Smooth muscle cell (in vitro differentiated cells): Measurements from ENCODE around the gene HGS. TPM values are rescaled to one million over a fixed set of nuclear protein-coding genes. Genes with fewer than 3 reads are reported as not detected.
A peak's percentile ranks its signal among the peaks of the same experiment; 100 is the strongest.

Source experiments
- DNase-seq: peaks from one replicate; lab custom pipeline; 2025; ENCODE audit not compliant: unreplicated experiment; lab: John Stamatoyannopoulos, UW
- H2AFZ ChIP-seq: fragments of 200-600 bp; sonication (generic); 2 replicates; pipeline ENCODE4 v1.6.0; 2016; ENCODE audit warnings: antibody characterized with exemption, low read depth, mild to moderate bottlenecking
- H3F3A ChIP-seq: fragments of 200-600 bp; sonication (generic); 2 replicates; pipeline ENCODE4 v1.6.0; 2017; ENCODE audit warnings: antibody characterized with exemption, low read depth
- H3K27ac ChIP-seq: fragments of 200-600 bp; sonication (generic); 2 replicates; pipeline ENCODE4 v1.5.1; 2016; ENCODE audit warnings: low read depth, mild to moderate bottlenecking
- H3K27me3 ChIP-seq: fragments of 200-600 bp; sonication (generic); 2 replicates; pipeline ENCODE4 v1.6.1; 2016; ENCODE audit warnings: low read depth, mild to moderate bottlenecking
- H3K36me3 ChIP-seq: fragments of 200-600 bp; sonication (generic); 2 replicates; pipeline ENCODE4 v1.5.1; 2016; ENCODE audit warnings: low read depth
- H3K4me1 ChIP-seq: fragments of 200-600 bp; sonication (generic); 2 replicates; pipeline ENCODE4 v1.5.1; 2016; ENCODE audit warnings: low read depth
- H3K4me2 ChIP-seq: fragments of 200-600 bp; sonication (generic); 2 replicates; pipeline ENCODE4 v1.6.0; 2016; ENCODE audit warnings: mild to moderate bottlenecking
- H3K4me3 ChIP-seq: fragments of 200-600 bp; sonication (generic); 2 replicates; pipeline ENCODE4 v1.5.1; 2016; ENCODE audit warnings: mild to moderate bottlenecking
- H3K79me2 ChIP-seq: fragments of 200-600 bp; sonication (generic); 2 replicates; pipeline ENCODE4 v1.6.0; 2016; ENCODE audit warnings: low read depth, mild to moderate bottlenecking
- H3K9ac ChIP-seq: fragments of 200-600 bp; sonication (generic); 2 replicates; pipeline ENCODE4 v1.6.0; 2016; ENCODE audit warnings: low read depth
- H3K9me3 ChIP-seq: fragments of 200-600 bp; sonication (generic); replicated peaks from 2 replicates; pipeline ENCODE4 v1.5.1; 2016; ENCODE audit warnings: low read depth
- H4K20me1 ChIP-seq: fragments of 200-600 bp; sonication (generic); 2 replicates; pipeline ENCODE4 v1.6.0; 2016; ENCODE audit warnings: low read depth
- CTCF ChIP-seq: fragments of 200-600 bp; sonication (generic); IDR thresholded peaks from 2 replicates; pipeline ENCODE4 v1.5.1; 2017; ENCODE audit warnings: borderline replicate concordance, mild to moderate bottlenecking, antibody characterized with exemption; ENCODE audit not compliant: insufficient read depth, poor library complexity, severe bottlenecking
- WGBS: methylation state at CpG from one replicate; pipeline ENCODE4 v1.1.7; 2016; ENCODE audit warnings: low lambda C conversion rate; 5-methylcytosine and 5-hydroxymethylcytosine counted together
- polyA plus RNA-seq: library from polyadenylated mRNA; unstranded; fragments of >200 nt; fragmentation: Nextera tagmentation; extraction: Ambion mirVana; gene quantifications from 2 replicates; pipeline ENCODE4 v1.2.1, GENCODE V29; 2016
- total RNA-seq: library from RNA; depleted of rRNA; stranded (reverse); fragments of >200 nt; gene quantifications from 2 replicates; pipeline ENCODE4 v1.2.3, GENCODE V29; 2014

The HGS gene
- total and polyA plus RNA-seq, 2 experiments from 2014 or later: 64.9 to 164 TPM

DNA sequence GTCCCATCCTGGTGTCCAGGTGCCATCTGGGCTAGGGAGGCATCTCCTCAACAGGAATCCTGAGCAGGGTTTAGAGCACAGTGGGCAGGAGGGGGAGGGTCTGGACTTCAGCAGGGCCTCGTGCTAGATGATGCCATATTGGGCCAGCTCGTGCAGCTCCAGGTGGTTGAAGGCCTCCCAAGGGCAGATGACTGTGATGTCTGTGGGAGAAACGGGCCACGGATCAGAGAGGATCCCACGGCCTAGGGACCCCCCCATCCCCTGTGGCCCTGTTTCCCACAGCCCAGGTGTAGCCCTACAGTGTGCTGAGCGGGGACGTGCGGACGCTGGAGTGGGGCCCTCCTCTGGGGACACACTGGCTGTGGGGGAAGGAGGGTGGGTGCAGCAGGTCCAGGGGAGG is 32.9 kb upstream of the HGS start:
- TF ChIP-seq CTCF: no peak
- Histone ChIP-seq H3K36me3 (no peaks in the 10 kb centered on the region), H3K9ac (no peak overlapping the region), H3K9me3 (no peaks in the 10 kb centered on the region), H4K20me1 (no peaks in the 10 kb centered on the region), H3K27me3 (peaks cover 20% of the 10 kb centered on the region), H3K4me3 (no peak overlapping the region), H2AFZ (no peak overlapping the region), H3F3A (no peaks in the 10 kb centered on the region), H3K79me2 (no peaks in the 10 kb centered on the region), H3K4me2 (no peak overlapping the region), H3K27ac (no peak overlapping the region), H3K4me1 (peaks cover 3% of the 10 kb centered on the region)
- DNase-seq: no peak
- WGBS: 94% methylated on average over 9 of the region's 9 CpGs

DNA sequence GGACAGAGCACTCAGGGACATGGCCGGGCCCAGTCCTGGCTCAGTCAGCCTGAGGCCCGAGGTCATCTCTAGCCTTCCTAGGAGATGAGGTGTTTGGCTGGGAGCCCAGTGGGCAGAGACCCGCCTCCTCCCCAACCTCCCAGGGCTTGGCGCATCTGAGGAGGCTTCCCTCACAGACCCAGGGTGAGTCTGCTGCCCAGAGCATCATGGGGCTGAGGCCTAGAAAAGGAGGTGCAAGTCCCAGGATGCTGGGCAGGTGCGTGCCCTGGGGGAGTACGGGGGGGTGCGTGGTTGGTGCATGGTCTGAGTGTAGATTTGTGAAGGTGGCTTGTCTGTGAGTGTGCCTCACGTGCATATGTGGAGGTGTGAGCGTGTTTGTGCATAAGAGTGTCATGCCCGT is 32.1 kb upstream of the HGS start:
- H4K20me1 ChIP-seq: no peaks in the 10 kb centered on the region
- H3K27me3 ChIP-seq: peaks cover 20% of the 10 kb centered on the region
- H3K79me2 ChIP-seq: no peaks in the 10 kb centered on the region
- no peaks in the 10 kb centered on the region for H3K36me3 ChIP-seq
- no peak overlapping the region for H3K27ac ChIP-seq
- H3K4me1 ChIP-seq: peaks cover 3% of the 10 kb centered on the region
- no peak for TF ChIP-seq CTCF
- no peak overlapping the region for H3K4me2 ChIP-seq
- H3K9me3 ChIP-seq: no peaks in the 10 kb centered on the region
- no peak overlapping the region for H2AFZ ChIP-seq
- no peak overlapping the region for H3K9ac ChIP-seq
- no peak overlapping the region for H3K4me3 ChIP-seq
- no peak for DNase-seq
- WGBS: 91% methylated on average over 10 of the region's 10 CpGs
- no peaks in the 10 kb centered on the region for H3F3A ChIP-seq

DNA sequence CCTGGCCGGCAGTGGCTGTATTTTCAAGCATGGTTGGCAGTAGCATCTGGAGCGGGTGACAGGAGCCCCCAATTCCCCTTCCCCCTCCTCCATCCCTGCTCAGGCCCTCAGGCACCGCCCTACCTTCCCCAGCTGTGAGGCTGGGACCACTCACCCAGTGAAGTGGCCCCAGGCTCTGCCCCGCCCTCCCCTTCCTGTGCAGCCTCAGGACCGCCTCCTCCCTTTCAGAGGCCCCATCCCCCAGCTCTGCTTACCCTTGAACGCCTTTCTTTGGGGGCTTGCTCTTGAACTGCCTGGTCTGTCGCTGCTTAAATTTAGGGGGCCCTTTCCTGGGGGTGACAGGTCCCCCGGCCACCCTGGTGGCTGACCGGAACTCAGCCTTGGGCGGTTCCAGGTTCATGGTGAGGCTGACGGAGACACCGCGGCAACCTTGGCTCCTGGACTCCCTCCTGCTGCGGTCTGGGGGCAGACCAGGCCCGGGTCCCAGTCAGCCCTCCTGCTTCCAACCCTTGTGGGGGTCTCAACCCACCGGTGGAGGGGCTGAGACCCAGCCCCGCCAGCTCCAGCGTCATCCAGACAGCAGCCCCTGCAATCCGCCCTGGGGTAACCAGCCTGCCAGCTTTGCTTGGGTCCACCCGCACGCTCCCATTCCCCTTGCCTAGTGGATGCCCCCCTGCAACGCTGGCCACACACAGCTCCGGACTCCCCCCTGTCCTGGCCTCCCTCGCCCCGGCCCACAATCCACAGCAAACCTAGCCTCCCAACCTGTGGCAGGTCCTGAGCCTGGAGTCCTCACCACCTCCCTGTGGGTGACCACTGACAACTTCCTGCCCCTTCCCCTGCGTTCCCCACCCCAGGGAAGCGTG is 30.7 kb upstream of the HGS start:
- Histone ChIP-seq H3F3A (no peaks in the 10 kb centered on the region), H2AFZ (peak overlapping the region; percentile 81), H3K4me2 (peak overlapping the region; percentile 74), H3K9me3 (no peaks in the 10 kb centered on the region), H3K4me1 (peaks cover 3% of the 10 kb centered on the region), H3K27me3 (peaks cover 10% of the 10 kb centered on the region), H3K4me3 (no peak overlapping the region), H3K27ac (no peak overlapping the region), H4K20me1 (no peaks in the 10 kb centered on the region), H3K79me2 (no peaks in the 10 kb centered on the region), H3K36me3 (no peaks in the 10 kb centered on the region), H3K9ac (no peak overlapping the region)
- WGBS: 50% methylated on average over 27 of the region's 27 CpGs
- TF ChIP-seq CTCF: no peak
- no peak for DNase-seq
